Cardiac fibroblast (primary cell): ENCODE measurements around the gene ATG5.

Experiments
- DNase-seq, 2 donors: peaks; one replicate each; pipeline versions ENCODE4 v3.0.0 to v3.0.0-alpha.2; 2010; ENCODE audit warnings: low read depth in 2 of 2
- H3K4me3 ChIP-seq, 2 donors: replicated peaks in 1 of 2; 1 replicate in 1 of 2; 2 replicates in 1 of 2; pipeline ENCODE4 v1.5.1; 2011; ENCODE audit warnings: low read depth in 2 of 2, low read length in 2 of 2, mild to moderate bottlenecking in 2 of 2, moderate library complexity in 1 of 2
- CTCF ChIP-seq: IDR thresholded peaks from one replicate; pipeline ENCODE4 v1.5.1; 2011; ENCODE audit warnings: low read depth, mild to moderate bottlenecking, low read length, inconsistent platforms

Gene ATG5

GRCh38 chr6:106134906-106135634, 190.5 kb downstream of the ATG5 start:
- TF ChIP-seq CTCF, result no peak
- peak; percentile 24 to 64 for DNase-seq
- H3K4me3 ChIP-seq, result no peak overlapping the region
